Ascending aorta (tissue), 2 donors: ENCODE data around the gene SMIM35. TPM values are rescaled to one million over a fixed set of nuclear protein-coding genes. Genes with fewer than 3 reads are reported as not detected.
A peak's percentile ranks its signal among the peaks of the same experiment; 100 is the strongest.
"Not testable (repeated sequence)": the region's sequence is repeated elsewhere in the genome, so short reads cannot be mapped to it uniquely, and the experiment has no call there.

ENCODE experiments used
- DNase-seq, 2 donors: peaks; one replicate each; pipeline ENCODE4 v3.0.0-alpha.2; 2019; ENCODE audit warnings: low spot score in 2 of 2
- H3K27ac ChIP-seq, 2 donors: fragments of 200-600 bp; sonication (generic); one replicate each; pipeline ENCODE4 v1.5.1; 2016 to 2017; ENCODE audit warnings: mild to moderate bottlenecking in 1 of 2
- H3K27me3 ChIP-seq: fragments of 200-600 bp; sonication (generic); one replicate; pipeline ENCODE4 v1.5.1; 2017
- H3K36me3 ChIP-seq, 2 donors: fragments of 200-600 bp; sonication (generic); one replicate each; pipeline ENCODE4 v1.5.1; 2016
- H3K4me1 ChIP-seq, 2 donors: fragments of 200-600 bp; sonication (generic); one replicate each; pipeline ENCODE4 v1.5.1; 2016 to 2017; ENCODE audit warnings: mild to moderate bottlenecking in 1 of 2
- H3K4me3 ChIP-seq, 2 donors: fragments of 200-600 bp; sonication (generic); one replicate each; pipeline ENCODE4 v1.5.1; 2016 to 2017; ENCODE audit warnings: mild to moderate bottlenecking in 1 of 2
- H3K9me3 ChIP-seq, 2 donors: fragments of 200-600 bp; sonication (generic); one replicate each; pipeline ENCODE4 v1.5.1; 2016
- intact Hi-C: fragments of 100-400 bp; cut with DNase I; formaldehyde crosslinking; loops from one replicate; pipeline ENCODE4 v1.15.1; 2023
- total RNA-seq: library from RNA; depleted of rRNA; stranded (reverse); fragments of >200 nt; gene quantifications from one replicate; pipeline ENCODE4 v1.1.0, GENCODE V29; 2016
- TF ChIP-seq, protein P1 (sequence below), 3 experiments: fragments of 200-600 bp in 2 of 3; fragments of 450-650 bp in 1 of 3; sonication (generic) in 2 of 3; IDR thresholded peaks; one replicate each; pipeline ENCODE4 v1.5.1; 2016 to 2019; ENCODE audit warnings: antibody characterized with exemption in 3 of 3, mild to moderate bottlenecking in 1 of 3, moderate library complexity in 1 of 3

Gene SMIM35
- total RNA-seq, 1 donor from 2014 or later = not detected

DNA sequence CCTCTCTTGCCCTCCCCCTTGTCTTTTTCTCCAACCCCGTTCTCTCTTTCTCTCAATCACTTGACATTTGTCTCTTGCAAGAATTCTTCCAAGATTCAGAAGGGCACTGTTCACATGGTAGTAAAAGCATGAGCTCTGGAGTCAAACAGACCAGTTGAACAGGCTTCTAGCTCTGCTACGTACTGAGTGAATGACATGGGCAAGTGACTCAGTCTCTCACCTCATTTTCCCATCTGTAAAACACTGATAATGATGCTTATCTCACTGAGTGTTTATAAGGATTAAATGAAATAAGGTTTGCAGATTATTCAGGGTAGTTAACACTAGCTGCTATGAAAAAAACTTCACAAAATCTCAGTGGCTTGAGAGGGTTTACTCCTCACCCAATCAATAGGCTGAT, 106.5 kb downstream of the SMIM35 start:
- H3K4me3 ChIP-seq = no peak overlapping the region
- DNase-seq = no peak
- no peaks in the 10 kb centered on the region for H3K4me1 ChIP-seq
- TF ChIP-seq, protein P1, sequence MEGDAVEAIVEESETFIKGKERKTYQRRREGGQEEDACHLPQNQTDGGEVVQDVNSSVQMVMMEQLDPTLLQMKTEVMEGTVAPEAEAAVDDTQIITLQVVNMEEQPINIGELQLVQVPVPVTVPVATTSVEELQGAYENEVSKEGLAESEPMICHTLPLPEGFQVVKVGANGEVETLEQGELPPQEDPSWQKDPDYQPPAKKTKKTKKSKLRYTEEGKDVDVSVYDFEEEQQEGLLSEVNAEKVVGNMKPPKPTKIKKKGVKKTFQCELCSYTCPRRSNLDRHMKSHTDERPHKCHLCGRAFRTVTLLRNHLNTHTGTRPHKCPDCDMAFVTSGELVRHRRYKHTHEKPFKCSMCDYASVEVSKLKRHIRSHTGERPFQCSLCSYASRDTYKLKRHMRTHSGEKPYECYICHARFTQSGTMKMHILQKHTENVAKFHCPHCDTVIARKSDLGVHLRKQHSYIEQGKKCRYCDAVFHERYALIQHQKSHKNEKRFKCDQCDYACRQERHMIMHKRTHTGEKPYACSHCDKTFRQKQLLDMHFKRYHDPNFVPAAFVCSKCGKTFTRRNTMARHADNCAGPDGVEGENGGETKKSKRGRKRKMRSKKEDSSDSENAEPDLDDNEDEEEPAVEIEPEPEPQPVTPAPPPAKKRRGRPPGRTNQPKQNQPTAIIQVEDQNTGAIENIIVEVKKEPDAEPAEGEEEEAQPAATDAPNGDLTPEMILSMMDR (IDR thresholded peaks at IDR 0.05) = no peak
- intact Hi-C loops = no loop called here
- no peaks in the 10 kb centered on the region for H3K9me3 ChIP-seq
- no peaks in the 10 kb centered on the region for H3K27me3 ChIP-seq
- peak overlapping the region in 1 of 2 donors; percentile 12 for H3K27ac ChIP-seq
- H3K36me3 ChIP-seq = no peaks in the 10 kb centered on the region

DNA sequence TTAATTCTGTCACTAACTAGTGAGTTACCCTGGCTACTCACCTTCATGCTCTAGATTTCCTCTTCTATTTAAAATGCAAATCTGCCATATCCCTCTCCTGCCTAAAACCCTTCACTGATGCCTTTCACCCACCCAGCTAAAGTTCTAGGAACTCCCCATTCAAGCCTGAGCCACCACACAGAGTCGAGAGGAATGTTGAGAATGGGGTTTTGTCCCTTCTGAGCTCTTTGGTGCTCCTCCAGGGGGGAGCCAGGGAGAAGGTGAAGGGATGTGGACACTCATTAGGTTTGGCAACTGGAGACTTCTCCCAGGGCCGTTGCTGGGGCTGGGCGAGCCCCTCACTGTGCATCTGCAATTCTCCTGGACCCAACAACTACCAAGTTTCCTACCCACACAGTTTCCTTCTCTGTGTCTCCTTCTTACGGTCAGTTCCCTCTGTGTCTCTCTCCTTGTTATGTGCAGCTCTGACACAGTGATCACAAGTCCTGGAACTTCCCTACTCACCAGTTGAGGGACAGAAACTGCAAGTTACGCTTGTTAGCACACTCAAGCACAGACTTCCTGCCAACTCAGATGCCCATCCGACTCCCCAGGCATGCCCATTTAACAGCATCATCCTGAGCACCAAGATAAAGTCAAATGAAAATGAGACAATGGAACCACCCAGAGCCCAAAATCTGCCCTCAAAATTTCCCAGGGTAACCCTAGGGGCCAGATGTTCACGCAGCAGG, 107.1 kb downstream of the SMIM35 start:
- H3K4me3 ChIP-seq = no peak overlapping the region
- TF ChIP-seq, protein P1 (IDR thresholded peaks at IDR 0.05) = no peak
- no peak for DNase-seq
- H3K36me3 ChIP-seq = no peaks in the 10 kb centered on the region
- H3K27me3 ChIP-seq = no peaks in the 10 kb centered on the region
- no peaks in the 10 kb centered on the region for H3K9me3 ChIP-seq
- H3K27ac ChIP-seq = peak overlapping the region in 1 of 2 donors; percentile 12
- intact Hi-C loops = no loop called here
- H3K4me1 ChIP-seq = no peaks in the 10 kb centered on the region

DNA sequence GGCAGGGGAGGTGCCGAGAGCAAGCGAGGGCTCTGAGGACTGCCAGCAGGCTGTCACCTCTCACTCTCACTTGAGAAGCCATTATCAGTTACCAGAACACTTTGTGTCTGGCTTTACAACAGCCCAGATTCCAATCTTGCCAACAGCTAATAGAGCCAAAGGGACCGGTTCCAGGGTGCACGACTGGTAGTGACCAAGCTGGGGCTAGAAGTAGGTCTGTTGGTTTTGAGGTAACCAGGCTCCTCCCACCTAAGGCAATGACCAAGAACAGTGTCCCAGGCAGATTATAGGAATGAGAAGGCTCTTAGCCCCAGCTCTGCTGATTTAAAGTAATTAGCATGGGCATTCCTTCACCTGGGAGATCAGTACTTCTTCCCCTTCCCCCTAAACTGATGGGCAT, 107.8 kb downstream of the SMIM35 start:
- no peaks in the 10 kb centered on the region for H3K4me1 ChIP-seq
- peak overlapping the region in 1 of 2 donors; percentile 13 for H3K27ac ChIP-seq
- TF ChIP-seq, protein P1 (IDR thresholded peaks at IDR 0.05) = no peak
- H3K9me3 ChIP-seq = no peaks in the 10 kb centered on the region
- no peaks in the 10 kb centered on the region for H3K27me3 ChIP-seq
- no peak for DNase-seq
- no peaks in the 10 kb centered on the region for H3K36me3 ChIP-seq
- intact Hi-C loops = no loop called here
- no peak overlapping the region for H3K4me3 ChIP-seq

DNA sequence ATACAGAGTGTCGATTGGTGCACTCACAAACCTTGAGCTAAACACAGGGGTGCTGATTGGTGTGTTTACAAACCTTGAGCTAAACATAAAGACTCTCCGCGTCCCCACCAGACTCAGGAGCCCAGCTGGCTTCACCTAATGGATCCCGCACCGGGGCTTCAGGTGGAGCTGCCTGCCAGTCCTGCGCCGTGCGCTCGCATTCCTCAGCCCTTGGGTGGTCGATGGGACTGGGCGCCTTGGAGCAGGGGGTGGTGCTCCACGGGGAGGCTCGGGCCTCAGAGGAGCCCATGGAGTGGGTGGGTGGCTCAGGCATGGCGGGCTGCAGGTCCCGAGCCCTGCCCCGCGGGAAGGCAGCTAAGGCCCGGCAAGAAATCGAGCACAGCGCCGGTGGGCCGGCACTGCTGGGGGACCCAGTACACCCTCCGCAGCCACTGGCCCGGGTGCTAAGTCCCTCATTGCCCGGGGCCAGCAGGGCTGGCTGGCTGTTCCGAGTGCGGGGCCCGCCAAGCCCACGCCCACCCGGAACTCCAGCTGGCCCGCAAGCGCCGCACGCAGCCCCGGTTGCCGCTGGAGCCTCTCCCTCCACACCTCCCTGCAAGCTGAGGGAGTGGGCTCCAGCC, 108.4 kb downstream of the SMIM35 start:
- H3K4me1 ChIP-seq, intact Hi-C loops: not testable (repeated sequence)

DNA sequence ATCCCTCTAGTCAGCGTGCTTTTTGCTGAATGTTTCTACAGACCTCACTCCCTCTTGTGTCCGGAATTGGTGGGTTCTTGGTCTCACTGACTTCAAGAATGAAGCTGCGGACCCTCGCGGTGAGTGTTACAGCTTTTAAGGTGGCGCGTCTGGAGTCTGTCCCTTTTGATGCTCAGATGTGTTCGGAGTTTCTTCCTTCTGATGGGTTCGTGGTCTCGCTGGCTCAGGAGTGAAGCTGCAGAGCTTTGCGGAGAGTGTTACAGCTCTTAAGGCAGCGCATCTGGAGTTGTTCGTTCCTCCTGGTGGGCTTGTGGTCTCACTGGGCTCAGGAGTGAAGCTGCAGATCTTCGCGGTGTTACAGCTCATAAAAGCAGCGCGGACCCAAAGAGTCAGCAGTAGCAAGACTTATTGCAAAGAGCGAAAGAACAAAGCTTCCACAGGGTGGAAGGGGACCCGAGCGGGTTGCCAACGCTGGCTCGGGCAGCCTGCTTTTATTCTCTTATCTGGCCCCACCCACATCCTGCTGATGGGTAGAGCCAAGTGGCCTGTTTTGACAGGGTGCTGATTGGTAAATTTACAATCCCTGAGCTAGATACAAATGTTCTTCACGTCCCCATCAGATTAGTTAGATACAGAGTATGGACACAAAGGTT, 109.0 kb downstream of the SMIM35 start:
- H3K36me3 ChIP-seq, H3K27me3 ChIP-seq, H3K4me3 ChIP-seq, intact Hi-C loops, H3K9me3 ChIP-seq, DNase-seq, H3K27ac ChIP-seq, H3K4me1 ChIP-seq: not testable (repeated sequence)

More for the DNA sequence above, 108.4 kb downstream of the SMIM35 start:
- not testable (repeated sequence) for H3K4me3 ChIP-seq, H3K36me3 ChIP-seq, H3K27me3 ChIP-seq, H3K27ac ChIP-seq, H3K9me3 ChIP-seq, DNase-seq

DNA sequence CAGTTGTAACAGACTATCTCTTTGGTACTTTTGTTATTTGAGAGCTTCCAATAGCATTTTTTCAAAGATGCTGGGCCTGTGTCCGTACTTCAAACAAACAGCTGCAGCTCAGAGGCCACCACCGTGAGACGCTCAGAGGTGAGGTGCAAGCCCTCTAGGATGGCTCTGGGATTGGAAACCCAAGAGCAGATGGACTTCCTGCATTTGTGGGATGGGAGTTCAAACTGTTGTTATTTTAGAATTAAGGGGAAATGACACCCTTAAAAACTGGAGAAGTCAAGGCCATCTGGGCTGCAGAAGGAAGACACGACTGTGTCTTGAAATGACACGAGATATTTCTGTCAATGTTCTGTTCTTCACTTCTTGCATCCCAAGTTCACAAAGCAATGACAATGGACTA, 109.7 kb downstream of the SMIM35 start:
- TF ChIP-seq, protein P1 (IDR thresholded peaks at IDR 0.05) = no peak
- intact Hi-C loops = no loop called here
- H3K27ac ChIP-seq = no peak overlapping the region
- no peaks in the 10 kb centered on the region for H3K4me1 ChIP-seq
- H3K4me3 ChIP-seq = no peak overlapping the region
- no peaks in the 10 kb centered on the region for H3K27me3 ChIP-seq
- no peaks in the 10 kb centered on the region for H3K36me3 ChIP-seq
- DNase-seq = no peak
- no peaks in the 10 kb centered on the region for H3K9me3 ChIP-seq
